GM20000 (cell line): Measurements from ENCODE around the gene THBS1.

Source experiments
- DNase-seq: peaks from one replicate; pipeline ENCODE4 v3.0.0; 2012; ENCODE audit warnings: low spot score
- CTCF ChIP-seq: IDR thresholded peaks from 2 replicates; pipeline ENCODE4 v1.5.1; 2012; ENCODE audit warnings: mild to moderate bottlenecking, control low read depth; ENCODE audit errors: extremely low read depth, missing control alignments

The THBS1 gene

DNA sequence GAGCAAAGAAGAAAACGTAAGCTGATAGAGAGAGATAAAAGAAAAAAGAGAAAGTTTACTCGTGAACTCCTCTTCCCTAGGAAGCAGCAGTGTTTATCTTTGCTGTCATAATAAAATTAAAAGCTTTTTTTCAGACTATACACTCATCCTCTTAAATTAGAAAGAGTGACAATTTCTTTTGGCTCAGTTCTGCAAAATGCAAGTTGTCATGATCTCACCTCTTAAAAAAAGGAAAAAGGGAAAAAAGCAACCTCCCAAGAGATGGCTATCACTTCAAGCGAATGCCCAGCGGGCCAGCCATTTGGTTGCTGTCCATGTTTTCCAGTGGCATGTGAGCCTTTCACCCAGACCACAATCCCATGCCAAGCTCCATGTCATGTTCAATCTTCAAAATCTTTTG, 7.0 kb upstream of the THBS1 start:
- no peak for DNase-seq
- TF ChIP-seq CTCF: no peak

- no peak for DNase-seq
- no peak for TF ChIP-seq CTCF
These were observed 6.5 kb upstream of the THBS1 start for GRCh38 chr15:39574427-39574826.

GRCh38 chr15:39575180-39575579, 5.7 kb upstream of the THBS1 start:
- no peak for TF ChIP-seq CTCF
- DNase-seq: no peak

- no peak for TF ChIP-seq CTCF
- DNase-seq: no peak
These were observed 1.9 kb upstream of the THBS1 start for GRCh38 chr15:39578851-39579486.

DNA sequence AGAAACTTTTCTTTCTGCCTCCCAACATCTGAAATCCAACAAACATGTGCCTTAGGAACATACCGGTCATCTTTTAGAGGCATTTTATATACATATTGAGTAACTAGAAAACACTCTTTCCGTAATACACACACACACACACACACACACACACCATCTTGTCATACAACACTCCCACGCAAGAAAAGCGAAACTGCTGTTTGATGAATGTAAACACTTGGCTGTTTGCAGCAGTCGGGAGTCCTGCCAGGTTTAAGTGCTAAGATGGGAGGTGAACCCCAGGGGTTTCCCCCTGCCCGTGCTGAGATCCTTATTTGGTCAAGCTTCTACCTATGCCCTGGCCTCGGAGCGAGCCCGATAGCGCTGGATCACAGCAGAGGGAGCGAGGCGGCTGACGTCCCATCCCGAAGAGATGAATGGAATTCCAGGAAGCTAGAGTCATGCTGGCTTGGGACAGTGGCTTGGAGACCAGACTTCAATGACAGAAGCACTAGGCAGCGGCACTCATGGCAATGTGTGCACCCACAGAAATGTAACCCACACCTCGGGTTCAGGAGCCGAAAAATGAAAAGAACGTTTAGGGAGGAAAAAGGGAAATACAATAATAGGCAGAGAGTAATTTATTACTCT, 1.3 kb upstream of the THBS1 start:
- no peak for DNase-seq
- no peak for TF ChIP-seq CTCF

- DNase-seq: peak; percentile 89
- TF ChIP-seq CTCF: peak; percentile 83
These were observed 778 bp upstream of the THBS1 start for GRCh38 chr15:39580117-39580484.

DNA sequence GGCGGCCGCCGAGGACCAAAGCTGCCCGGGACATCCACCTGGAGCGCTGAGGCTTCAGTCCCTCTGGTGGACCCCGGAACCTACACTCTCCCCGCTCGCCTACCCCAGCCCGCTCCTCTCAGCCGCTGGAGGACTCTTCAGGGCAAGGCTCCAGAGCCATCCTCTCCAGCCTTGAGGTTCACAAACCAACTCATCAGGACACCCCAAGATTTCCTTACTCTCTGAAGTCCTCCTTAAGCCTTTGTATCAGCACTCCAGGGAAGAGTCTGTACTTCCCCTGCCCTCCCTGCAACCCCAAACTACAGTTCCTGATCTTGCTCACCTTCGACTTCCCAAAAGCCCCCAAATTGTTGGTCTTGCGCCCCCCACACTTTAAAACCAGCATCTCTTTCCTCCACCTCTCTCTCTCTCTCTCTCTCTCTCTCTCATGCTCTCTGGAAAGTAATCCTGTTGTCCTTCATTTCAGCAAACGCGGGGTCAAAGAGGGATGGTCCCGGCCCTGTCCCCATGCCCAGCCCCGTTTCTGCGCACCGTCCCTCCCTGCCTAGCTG, 438 bp downstream of the THBS1 start:
- no peak for DNase-seq
- no peak for TF ChIP-seq CTCF
